GM20431 (cell line): Measurements from ENCODE around the gene SLC5A10.

Source experiments
- in situ Hi-C: fragments of 300-500 bp; cut with MseI, MboI; formaldehyde crosslinking; loops from one replicate; pipeline ENCODE4 v1.15.0; 2020; ENCODE audit warnings: low sequenced_read_pairs; ENCODE audit not compliant: unreplicated experiment

The SLC5A10 gene

GRCh38 chr17:18980682-18981334 lies 28.8 kb downstream of the SLC5A10 start:
- in situ Hi-C loops: no loop called here

GRCh38 chr17:18981335-18981641 lies 29.3 kb downstream of the SLC5A10 start:
- in situ Hi-C loops: no loop called here

GRCh38 chr17:18981642-18982424 lies 29.9 kb downstream of the SLC5A10 start:
- in situ Hi-C loops: no loop called here

- in situ Hi-C loops: no loop called here
These were observed 32.5 kb downstream of the SLC5A10 start for GRCh38 chr17:18984273-18985114.

GRCh38 chr17:18985475-18985874 lies 33.5 kb downstream of the SLC5A10 start:
- in situ Hi-C loops: no loop called here

GRCh38 chr17:18986541-18987229 lies 34.7 kb downstream of the SLC5A10 start:
- in situ Hi-C loops: no loop called here

GRCh38 chr17:18987230-18987610 lies 35.3 kb downstream of the SLC5A10 start:
- in situ Hi-C loops: no loop called here

- in situ Hi-C loops: no loop called here
These were observed 36.0 kb downstream of the SLC5A10 start for GRCh38 chr17:18987862-18988545.

DNA sequence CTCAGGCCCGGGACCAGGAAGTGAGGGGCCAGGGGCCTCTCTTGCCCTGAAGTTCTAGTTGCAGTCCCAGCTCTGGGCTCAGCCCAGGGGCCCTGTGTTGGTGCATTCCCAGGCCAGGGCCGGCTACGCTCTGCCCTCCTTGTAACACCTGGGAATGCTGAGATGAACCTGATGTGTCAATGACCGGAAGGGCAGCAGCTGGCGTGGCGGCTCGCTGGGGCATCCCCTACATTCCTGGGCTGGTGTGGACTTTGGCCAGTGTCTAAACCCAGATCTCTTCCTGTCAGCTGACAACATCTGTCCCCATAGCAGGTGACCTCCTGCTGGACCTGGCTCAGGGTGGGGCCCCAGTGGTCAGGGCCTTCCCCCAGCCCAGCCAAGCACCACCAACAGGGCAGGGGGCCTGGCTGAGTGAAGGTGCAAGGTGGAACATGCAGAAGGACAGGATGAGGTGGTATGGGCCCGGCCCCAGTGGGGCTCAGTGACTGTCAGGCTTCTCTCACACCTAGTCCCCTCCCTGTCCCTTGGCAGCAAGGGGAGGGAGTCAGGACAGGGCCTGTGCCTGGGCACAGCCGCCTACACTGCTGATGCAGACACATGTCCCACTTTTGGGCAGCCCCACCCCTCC lies 36.7 kb downstream of the SLC5A10 start:
- in situ Hi-C loops: no loop called here

GRCh38 chr17:18990331-18990730 lies 38.4 kb downstream of the SLC5A10 start:
- in situ Hi-C loops: no loop called here

DNA sequence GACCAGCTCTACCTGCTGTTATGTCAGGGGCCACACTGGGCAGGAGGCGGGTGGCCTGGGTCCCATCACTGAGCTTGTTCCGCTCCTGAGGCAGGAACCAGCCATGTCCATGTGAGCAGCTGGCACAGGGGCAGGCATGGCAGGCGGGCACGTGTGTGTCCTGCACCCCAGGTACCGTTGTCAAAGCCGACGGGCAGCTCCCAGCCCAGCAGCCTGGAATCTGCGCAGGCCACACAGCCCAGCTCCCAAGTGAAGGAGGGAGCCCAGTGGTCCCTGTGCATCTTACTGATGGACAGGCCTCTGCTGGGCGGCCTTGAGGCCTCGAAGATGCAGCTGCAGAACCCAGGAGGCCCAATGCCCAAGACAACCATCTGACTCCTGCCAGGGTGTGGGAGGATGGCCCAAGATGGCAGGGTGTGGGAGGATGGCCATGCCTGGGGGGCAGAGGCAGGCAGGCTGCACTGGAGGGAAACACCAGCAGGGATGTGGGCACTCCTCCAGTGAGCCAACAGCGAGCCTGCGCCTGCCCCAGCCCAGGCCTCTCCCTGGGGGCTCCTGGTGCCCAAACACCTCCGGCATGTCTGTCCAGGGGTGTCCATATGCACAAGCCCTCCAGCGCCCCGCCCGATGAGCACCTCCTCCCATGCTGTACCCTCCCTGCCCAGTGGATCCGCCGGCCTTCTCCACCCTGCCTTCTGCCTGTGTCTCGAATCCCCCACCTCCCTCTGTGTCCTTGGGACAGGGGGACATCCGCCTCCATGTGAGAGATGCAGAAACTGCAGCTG lies 39.8 kb downstream of the SLC5A10 start:
- in situ Hi-C loops: no loop called here

DNA sequence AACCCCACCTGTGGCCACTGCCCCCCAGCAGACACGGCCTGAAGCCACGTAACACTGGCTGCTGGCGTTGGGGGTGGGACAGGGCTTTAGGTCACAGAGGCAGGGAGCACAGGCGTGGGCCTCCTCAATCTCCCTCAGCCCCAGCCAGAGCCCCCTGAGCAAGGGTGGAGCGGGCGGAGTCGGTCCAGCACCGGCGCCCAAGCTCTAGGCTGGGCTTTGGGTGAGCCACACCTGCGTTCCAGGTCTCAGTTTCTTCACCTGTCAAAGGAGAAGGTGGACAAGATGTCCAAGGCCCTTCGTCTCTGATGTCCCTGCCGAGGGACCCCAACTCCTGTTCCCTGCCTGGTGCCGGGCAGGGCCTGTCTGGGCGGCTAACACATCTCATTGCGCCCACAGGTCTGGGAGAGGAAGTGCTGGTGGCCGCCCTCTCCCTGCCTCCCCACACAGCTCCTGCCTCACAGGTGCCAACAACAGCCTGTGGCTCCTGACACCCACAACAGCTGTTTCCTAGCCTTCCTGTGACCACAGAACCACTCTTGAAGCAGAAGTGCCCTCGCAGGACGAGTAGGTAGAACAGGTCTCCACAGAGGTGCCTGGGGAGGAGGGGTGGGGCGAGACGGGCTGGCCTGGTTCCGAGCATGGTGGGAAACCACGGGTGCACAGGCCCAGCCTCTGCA lies 40.6 kb downstream of the SLC5A10 start:
- in situ Hi-C loops: no loop called here

- in situ Hi-C loops: no loop called here
These were observed 42.1 kb downstream of the SLC5A10 start for GRCh38 chr17:18993905-18994526.

DNA sequence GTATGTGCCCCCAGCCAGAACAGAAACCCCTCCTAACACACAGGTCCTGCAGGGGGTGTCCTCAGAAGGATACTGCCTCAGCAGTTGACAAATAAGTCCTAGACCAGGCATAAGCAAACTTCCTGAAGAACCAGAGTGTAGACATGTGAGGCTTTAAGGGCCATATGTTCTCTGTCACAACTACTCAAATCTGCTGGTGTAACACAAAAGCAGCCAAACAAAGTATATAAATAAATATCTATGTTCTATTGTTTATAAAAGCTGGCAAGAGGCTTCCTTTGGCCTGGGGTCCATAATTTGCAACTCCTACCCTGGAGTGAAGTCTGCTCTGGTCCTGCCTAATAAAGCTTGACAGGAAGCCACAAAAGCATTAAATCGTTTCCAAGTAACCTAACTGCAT lies 42.7 kb downstream of the SLC5A10 start:
- in situ Hi-C loops: no loop called here

DNA sequence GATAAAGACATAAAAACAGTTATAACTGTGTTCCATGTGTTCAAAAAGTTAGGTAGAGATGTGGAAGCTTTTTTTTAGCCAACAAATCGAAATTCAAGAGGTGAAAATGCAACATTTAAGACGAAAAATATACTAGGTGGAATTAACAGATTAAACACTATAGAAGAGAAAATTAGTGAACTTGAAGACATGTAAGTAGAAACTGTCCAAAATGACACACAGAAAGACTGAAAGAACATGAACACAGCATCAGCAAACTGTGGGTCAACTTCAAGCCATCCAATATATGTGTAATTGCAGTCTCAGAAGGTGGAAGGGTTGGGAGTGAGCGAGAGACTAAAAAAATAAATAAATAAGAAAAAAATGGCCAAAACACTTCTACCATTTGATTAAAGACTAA lies 43.3 kb downstream of the SLC5A10 start:
- in situ Hi-C loops: no loop called here

GRCh38 chr17:18996458-18996857 lies 44.5 kb downstream of the SLC5A10 start:
- in situ Hi-C loops: no loop called here

DNA sequence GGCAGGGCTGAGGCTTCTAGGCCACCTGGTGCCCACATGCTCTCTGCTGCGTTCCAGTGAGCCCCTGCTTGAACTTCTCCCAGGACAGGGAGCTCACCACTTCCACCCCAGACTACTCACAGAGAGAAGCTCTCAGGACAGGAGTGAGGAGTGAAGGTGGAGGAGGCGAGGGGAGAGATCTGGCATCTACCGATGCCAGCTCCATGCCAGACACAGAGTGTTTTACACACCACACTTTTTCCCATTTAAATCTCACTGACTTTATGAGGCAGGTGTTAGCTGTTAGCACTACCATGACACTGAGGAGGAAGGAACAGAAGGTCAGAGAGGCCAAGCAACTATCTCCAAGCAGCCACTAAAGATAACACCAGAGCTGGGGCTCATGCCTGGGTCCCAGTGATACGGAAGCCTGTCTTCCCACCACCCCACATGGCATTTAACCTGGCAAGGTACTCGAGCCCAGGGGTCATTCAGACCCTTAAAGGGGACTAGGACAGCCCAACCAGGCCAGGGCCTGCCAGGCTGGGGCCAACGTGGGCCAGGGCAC lies 45.8 kb downstream of the SLC5A10 start:
- in situ Hi-C loops: no loop called here
